Measurements from ENCODE around the gene FAM227A.

FAM227A gene

DNA sequence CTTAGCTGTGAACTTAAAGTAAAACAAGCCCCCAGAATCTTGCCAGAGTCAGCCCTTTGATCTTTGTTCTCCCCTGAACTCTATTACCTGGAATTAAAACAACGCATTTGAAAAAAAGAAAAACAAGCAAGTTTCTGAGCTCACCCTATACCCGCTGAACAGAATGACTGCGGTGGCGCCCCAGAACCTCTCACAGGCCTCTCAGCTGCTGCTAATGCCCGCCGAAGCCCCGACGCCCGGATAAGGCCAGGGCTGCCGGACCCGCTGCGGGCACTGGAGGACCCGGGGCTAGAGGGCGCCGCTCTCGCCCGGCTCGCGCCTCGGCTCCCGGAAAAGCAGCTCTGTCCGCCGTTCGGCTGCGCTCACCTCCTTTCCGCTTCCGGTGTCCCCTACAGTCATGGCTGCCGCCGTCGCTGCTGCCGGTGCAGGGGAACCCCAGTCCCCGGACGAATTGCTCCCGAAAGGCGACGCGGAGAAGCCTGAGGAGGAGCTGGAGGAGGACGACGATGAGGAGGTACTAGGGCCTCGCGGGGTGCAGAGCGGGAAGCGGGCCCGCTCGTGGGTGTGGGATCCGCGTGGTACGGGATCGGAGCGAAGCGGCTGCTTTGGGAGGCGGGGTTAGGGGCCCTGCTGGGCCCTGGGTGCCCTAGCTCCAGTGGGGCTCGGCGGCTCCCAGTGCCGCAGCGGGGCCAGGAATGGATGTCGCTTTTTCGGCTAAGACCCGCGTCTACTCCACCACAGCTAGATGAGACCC lies 25.6 kb upstream of the FAM227A start, which contains the start of gene TOMM22:
Gene TOMM22, plus strand, starts transcription at position 376 of the 754 bp plus-strand sequence. Its CDS starts 22 bp downstream, at position 398.
- peak within 1 kb of the TSS; percentile 92 for H3K9ac ChIP-seq (ENCODE audit: insufficient read length)
- H3K4me3 ChIP-seq = peak within 1 kb of the TSS; percentile 95
- no peaks in the 10 kb centered on the region for H3K9me3 ChIP-seq (ENCODE audit: low read depth, low read length)
- DNase-seq (ENCODE audit: low read depth, low spot score) = no peak
- H3K27ac ChIP-seq = peak within 1 kb of the TSS; percentile 83
- TF ChIP-seq FOXP2 (optimal IDR thresholded peaks at IDR 0.05; ENCODE audit: control extremely low read depth, extremely low read length, insufficient read depth) (peak; percentile 82), POLR2AphosphoS5 (IDR thresholded peaks at IDR 0.05; ENCODE audit: borderline replicate concordance, low read depth, low read length) (peak; percentile 92), EZH2 (IDR thresholded peaks at IDR 0.05) (no peak)
- peaks cover 38% of the 10 kb centered on the region for H3K36me3 ChIP-seq (ENCODE audit: insufficient read depth, low read length)

- Histone ChIP-seq H3K9ac (ENCODE audit: insufficient read length) (no peak overlapping the region), H3K9me3 (ENCODE audit: low read depth, low read length) (no peaks in the 10 kb centered on the region), H3K4me3 (no peak overlapping the region), H3K27ac (no peak overlapping the region), H3K36me3 (ENCODE audit: insufficient read depth, low read length) (peaks cover 8% of the 10 kb centered on the region; the same call in 1 of the 2 replicates)
- no peak for DNase-seq (ENCODE audit: low read depth, low spot score)
- TF ChIP-seq EZH2 (IDR thresholded peaks at IDR 0.05) (no peak), FOXP2 (optimal IDR thresholded peaks at IDR 0.05; ENCODE audit: control extremely low read depth, extremely low read length, insufficient read depth) (no peak), POLR2AphosphoS5 (IDR thresholded peaks at IDR 0.05; ENCODE audit: borderline replicate concordance, low read depth, low read length) (no peak)
These were observed 19.6 kb upstream of the FAM227A start for GRCh38 chr22:38675833-38676232.

GRCh38 chr22:38674888-38675287 lies 18.7 kb upstream of the FAM227A start:
- no peak for TF ChIP-seq POLR2AphosphoS5 (IDR thresholded peaks at IDR 0.05; ENCODE audit: borderline replicate concordance, low read depth, low read length)
- TF ChIP-seq FOXP2 (optimal IDR thresholded peaks at IDR 0.05; ENCODE audit: control extremely low read depth, extremely low read length, insufficient read depth) = no peak
- TF ChIP-seq EZH2 (IDR thresholded peaks at IDR 0.05) = no peak
- H3K4me3 ChIP-seq = no peak overlapping the region
- no peaks in the 10 kb centered on the region for H3K9me3 ChIP-seq (ENCODE audit: low read depth, low read length)
- H3K27ac ChIP-seq = 0 out of 2 replicates have a peak overlapping the region, but pooled peaks have one; percentile 3
- H3K9ac ChIP-seq (ENCODE audit: insufficient read length) = no peak overlapping the region
- H3K36me3 ChIP-seq (ENCODE audit: insufficient read depth, low read length) = peaks cover 9% of the 10 kb centered on the region; the same call in 1 of the 2 replicates
- no peak for DNase-seq (ENCODE audit: low read depth, low spot score)

- TF ChIP-seq FOXP2 (optimal IDR thresholded peaks at IDR 0.05; ENCODE audit: control extremely low read depth, extremely low read length, insufficient read depth) (no peak), EZH2 (IDR thresholded peaks at IDR 0.05) (no peak), POLR2AphosphoS5 (IDR thresholded peaks at IDR 0.05; ENCODE audit: borderline replicate concordance, low read depth, low read length) (no peak)
- H3K27ac ChIP-seq = no peak overlapping the region
- H3K9ac ChIP-seq (ENCODE audit: insufficient read length) = peak overlapping the region; percentile 99
- DNase-seq (ENCODE audit: low read depth, low spot score) = no peak
- peak overlapping the region; percentile 96 for H3K4me3 ChIP-seq
- no peaks in the 10 kb centered on the region for H3K9me3 ChIP-seq (ENCODE audit: low read depth, low read length)
- H3K36me3 ChIP-seq (ENCODE audit: insufficient read depth, low read length) = no peaks in the 10 kb centered on the region
These were observed 1.1 kb upstream of the FAM227A start for GRCh38 chr22:38657045-38657909.

- Histone ChIP-seq H3K4me3 (peak overlapping the region; percentile 96), H3K36me3 (ENCODE audit: insufficient read depth, low read length) (no peaks in the 10 kb centered on the region), H3K9ac (ENCODE audit: insufficient read length) (peak overlapping the region; percentile 99), H3K27ac (peak overlapping the region; percentile 54; the same call in 1 of the 2 replicates), H3K9me3 (ENCODE audit: low read depth, low read length) (no peaks in the 10 kb centered on the region)
- DNase-seq (ENCODE audit: low read depth, low spot score) = peak; percentile 3
- TF ChIP-seq POLR2AphosphoS5 (IDR thresholded peaks at IDR 0.05; ENCODE audit: borderline replicate concordance, low read depth, low read length) = no peak
- no peak for TF ChIP-seq EZH2 (IDR thresholded peaks at IDR 0.05)
- no peak for TF ChIP-seq FOXP2 (optimal IDR thresholded peaks at IDR 0.05; ENCODE audit: control extremely low read depth, extremely low read length, insufficient read depth)
These were observed 505 bp downstream of the FAM227A start for GRCh38 chr22:38655519-38656255.

DNA sequence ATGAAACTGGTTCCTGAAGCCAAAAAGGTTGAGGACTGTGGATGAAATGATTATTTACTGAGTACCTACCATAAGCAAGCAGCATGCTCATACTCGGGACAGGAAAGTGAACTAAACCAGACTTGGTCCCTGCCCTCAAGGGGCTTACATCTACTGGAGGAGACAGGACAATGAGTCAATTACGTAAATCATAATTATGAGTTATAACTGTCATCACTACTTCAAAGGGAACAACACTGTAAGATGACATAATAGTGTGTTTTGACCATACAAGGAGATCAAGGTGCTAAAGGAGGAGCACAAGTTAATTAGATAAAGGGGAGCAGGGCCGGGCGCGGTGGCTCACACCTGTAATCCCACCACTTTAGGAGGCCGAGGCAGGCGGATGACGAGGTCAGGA lies 2.5 kb downstream of the FAM227A start:
- Histone ChIP-seq H3K4me3 (no peak overlapping the region), H3K9me3 (ENCODE audit: low read depth, low read length) (no peaks in the 10 kb centered on the region), H3K9ac (ENCODE audit: insufficient read length) (no peak overlapping the region), H3K27ac (no peak overlapping the region), H3K36me3 (ENCODE audit: insufficient read depth, low read length) (no peaks in the 10 kb centered on the region)
- no peak for DNase-seq (ENCODE audit: low read depth, low spot score)
- TF ChIP-seq FOXP2 (optimal IDR thresholded peaks at IDR 0.05; ENCODE audit: control extremely low read depth, extremely low read length, insufficient read depth) = no peak
- no peak for TF ChIP-seq POLR2AphosphoS5 (IDR thresholded peaks at IDR 0.05; ENCODE audit: borderline replicate concordance, low read depth, low read length)
- TF ChIP-seq EZH2 (IDR thresholded peaks at IDR 0.05) = no peak

- H3K36me3 ChIP-seq (ENCODE audit: insufficient read depth, low read length) = no peaks in the 10 kb centered on the region
These were observed 3.3 kb downstream of the FAM227A start for GRCh38 chr22:38652859-38653258.

More at GRCh38 chr22:38652859-38653258, 3.3 kb downstream of the FAM227A start:
- DNase-seq (ENCODE audit: low read depth, low spot score) = no peak
- Histone ChIP-seq H3K4me3 (no peak overlapping the region), H3K9me3 (ENCODE audit: low read depth, low read length) (no peaks in the 10 kb centered on the region), H3K9ac (ENCODE audit: insufficient read length) (no peak overlapping the region), H3K27ac (no peak overlapping the region)
- TF ChIP-seq EZH2 (IDR thresholded peaks at IDR 0.05) = no peak
- no peak for TF ChIP-seq FOXP2 (optimal IDR thresholded peaks at IDR 0.05; ENCODE audit: control extremely low read depth, extremely low read length, insufficient read depth)

Measured in SK-N-MC (cell line).